ENCODE results near the gene ARMS2. TPM values are rescaled to one million over a fixed set of nuclear protein-coding genes. Genes with fewer than 3 reads are reported as not detected.

The ARMS2 gene
- total RNA-seq, 1 donor from 2014 or later = not detected

DNA sequence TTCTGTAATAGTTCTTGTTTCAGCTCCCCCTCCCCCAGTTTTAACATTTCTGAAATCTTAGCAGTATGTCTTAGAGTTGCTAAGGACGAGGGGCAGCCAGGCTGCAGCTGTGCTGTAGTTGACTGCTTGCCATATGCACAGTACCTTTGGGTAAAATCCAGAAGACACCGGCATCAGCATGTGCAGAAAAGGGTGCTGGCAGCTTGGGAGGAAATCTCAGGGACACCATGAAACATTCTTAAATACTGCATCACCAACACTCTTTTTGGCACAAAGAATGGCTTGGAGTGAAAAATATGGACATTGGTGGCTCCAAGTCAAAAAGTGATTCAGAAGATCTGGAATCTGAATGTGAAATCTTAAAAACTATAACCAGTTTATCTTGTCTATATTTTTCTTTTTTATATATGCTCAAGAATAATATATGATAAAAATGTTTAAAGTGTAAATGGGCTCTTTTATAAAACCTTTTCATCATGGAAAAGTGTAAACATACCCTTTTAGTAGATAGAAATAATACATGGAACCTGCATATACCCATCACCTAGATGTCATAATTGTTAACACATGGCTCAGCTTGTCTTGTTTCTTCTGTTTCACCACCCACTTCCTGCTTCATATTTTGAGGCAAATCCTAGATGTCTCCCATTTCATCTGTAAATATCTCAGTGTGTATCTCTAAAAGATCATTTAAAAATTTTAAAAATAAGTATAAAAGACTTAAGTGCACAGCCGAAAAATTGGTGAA, 34.4 kb upstream of the ARMS2 start:
- peaks cover 49% of the 10 kb centered on the region for H3K4me1 ChIP-seq
- no peaks in the 10 kb centered on the region for H3K27me3 ChIP-seq
- no peak for DNase-seq
- no peaks in the 10 kb centered on the region for H3K9me3 ChIP-seq
- TF ChIP-seq, protein P1, sequence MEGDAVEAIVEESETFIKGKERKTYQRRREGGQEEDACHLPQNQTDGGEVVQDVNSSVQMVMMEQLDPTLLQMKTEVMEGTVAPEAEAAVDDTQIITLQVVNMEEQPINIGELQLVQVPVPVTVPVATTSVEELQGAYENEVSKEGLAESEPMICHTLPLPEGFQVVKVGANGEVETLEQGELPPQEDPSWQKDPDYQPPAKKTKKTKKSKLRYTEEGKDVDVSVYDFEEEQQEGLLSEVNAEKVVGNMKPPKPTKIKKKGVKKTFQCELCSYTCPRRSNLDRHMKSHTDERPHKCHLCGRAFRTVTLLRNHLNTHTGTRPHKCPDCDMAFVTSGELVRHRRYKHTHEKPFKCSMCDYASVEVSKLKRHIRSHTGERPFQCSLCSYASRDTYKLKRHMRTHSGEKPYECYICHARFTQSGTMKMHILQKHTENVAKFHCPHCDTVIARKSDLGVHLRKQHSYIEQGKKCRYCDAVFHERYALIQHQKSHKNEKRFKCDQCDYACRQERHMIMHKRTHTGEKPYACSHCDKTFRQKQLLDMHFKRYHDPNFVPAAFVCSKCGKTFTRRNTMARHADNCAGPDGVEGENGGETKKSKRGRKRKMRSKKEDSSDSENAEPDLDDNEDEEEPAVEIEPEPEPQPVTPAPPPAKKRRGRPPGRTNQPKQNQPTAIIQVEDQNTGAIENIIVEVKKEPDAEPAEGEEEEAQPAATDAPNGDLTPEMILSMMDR (IDR thresholded peaks at IDR 0.05) = no peak
- no peak overlapping the region for H3K27ac ChIP-seq
- H3K4me3 ChIP-seq = no peak overlapping the region
- H3K36me3 ChIP-seq = peaks cover 15% of the 10 kb centered on the region
- intact Hi-C loops (cut with DNase I) = no loop called here
- ATAC-seq = no peak

DNA sequence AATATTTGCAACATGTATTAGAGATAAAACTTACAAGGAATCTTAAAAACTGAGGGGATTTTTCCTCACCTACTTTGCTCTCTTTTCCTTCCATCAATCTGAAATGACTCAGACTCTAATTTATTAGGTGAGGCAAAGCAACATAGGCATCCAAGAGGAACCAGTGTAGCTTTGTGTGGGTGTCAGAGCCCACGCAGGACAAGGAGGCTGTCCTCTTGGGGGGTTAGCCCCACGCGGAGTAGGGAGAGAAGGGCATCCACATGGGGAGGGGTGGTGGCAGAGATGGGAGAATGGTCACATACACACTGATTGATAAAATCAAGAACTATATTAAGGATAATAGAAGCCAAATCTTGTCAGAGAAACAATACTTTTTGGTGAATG, 33.8 kb upstream of the ARMS2 start:
- Histone ChIP-seq H3K9me3 (no peaks in the 10 kb centered on the region), H3K36me3 (peaks cover 17% of the 10 kb centered on the region), H3K4me3 (no peak overlapping the region), H3K27ac (no peak overlapping the region), H3K4me1 (peaks cover 49% of the 10 kb centered on the region), H3K27me3 (no peaks in the 10 kb centered on the region)
- DNase-seq (no peak), ATAC-seq (no peak)
- intact Hi-C loops (cut with DNase I) = no loop called here
- TF ChIP-seq, protein P1 (IDR thresholded peaks at IDR 0.05) = no peak

DNA sequence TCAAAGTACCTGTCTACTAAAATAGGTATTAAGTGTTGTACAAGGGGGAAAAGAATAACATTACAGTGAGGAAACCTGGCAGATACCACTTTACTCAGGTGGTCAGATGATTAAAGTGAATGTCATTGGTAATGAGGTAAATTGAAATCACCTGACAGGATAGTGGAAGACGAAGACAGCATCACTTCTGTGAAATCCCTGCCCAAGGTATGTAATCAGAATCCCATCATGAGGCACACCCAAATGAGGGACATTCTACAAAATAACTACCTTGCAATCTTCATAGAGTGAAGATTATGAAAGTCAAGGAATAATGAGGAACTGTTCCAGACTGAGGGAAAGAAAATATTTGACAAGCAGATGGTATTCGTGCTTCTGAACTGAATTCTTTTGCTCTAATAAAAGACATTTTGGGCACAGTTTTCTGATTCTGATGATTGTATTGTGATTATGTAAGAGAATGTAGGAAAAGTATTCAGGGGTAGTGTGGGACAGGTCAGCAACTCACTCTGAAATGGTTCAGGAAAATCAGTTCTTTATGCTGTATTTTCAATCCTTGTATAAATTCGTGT, 33.3 kb upstream of the ARMS2 start:
- ATAC-seq = no peak

DNA sequence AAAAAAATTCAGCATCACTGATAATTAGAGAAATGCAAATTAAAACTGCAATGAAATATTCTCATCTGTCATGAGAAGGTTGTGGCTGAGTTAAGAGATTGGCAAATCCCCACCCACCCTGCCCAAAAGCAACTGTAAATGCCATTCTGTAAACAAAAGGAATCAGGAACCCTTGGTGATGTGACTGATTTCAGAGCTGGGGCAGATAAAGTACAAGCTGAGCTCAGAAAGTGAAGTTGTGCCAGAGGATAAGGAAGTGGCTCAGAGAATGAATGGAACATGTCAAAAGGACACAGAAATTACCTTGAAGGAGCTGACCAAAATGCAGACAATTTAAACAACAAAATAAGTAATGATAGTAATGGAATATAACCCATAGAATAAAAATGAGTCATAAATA, 32.7 kb upstream of the ARMS2 start:
- ATAC-seq (peak; percentile 53), DNase-seq (no peak)
- Histone ChIP-seq H3K27me3 (no peaks in the 10 kb centered on the region), H3K4me1 (peaks cover 45% of the 10 kb centered on the region), H3K36me3 (peaks cover 17% of the 10 kb centered on the region), H3K4me3 (no peak overlapping the region), H3K27ac (no peak overlapping the region), H3K9me3 (no peaks in the 10 kb centered on the region)
- TF ChIP-seq, protein P1 (IDR thresholded peaks at IDR 0.05) = no peak
- intact Hi-C loops (cut with DNase I) = no loop called here

More for the DNA sequence above, 33.3 kb upstream of the ARMS2 start:
- no peak overlapping the region for H3K27ac ChIP-seq
- no peaks in the 10 kb centered on the region for H3K27me3 ChIP-seq
- no peak overlapping the region for H3K4me3 ChIP-seq
- no peak for DNase-seq
- H3K4me1 ChIP-seq = peaks cover 49% of the 10 kb centered on the region
- TF ChIP-seq, protein P1 (IDR thresholded peaks at IDR 0.05) = no peak
- no peaks in the 10 kb centered on the region for H3K9me3 ChIP-seq
- intact Hi-C loops (cut with DNase I) = no loop called here
- H3K36me3 ChIP-seq = peaks cover 17% of the 10 kb centered on the region

DNA sequence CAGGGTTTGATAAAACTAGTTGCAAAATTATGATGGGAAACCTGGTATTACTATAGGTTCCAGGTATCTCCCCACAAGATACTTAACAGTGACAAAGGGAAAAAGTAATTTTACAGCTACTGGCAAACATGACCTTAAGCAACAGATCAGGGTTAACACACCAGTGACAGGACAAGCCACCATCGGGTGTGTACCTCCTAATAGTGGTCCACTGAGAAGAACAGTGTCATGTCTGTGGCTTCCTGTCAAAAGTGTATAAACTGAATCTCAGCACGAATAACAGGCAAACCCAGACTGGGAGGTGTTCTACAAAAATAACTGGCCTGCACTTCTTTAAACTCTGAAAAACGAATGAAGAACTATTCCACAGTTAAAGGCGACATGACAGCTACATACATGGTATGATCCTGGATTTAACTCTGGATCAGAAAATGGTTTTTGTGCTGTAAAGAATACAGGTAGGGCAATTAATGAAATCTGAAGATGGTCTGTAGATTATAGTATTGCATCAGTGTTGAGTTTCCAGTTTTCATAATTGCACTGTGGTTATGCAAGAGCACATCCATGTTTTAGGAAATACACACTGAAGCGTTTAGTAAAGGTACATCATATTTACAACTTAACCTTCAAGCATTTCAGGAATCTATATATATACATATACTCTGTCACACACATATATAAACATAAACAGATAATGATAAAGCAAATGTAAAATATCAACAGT, 32.0 kb upstream of the ARMS2 start:
- DNase-seq (no peak), ATAC-seq (peak; percentile 50)
- H3K36me3 ChIP-seq = peaks cover 17% of the 10 kb centered on the region
- H3K27ac ChIP-seq = peak overlapping the region; percentile 3
- H3K27me3 ChIP-seq = no peaks in the 10 kb centered on the region
- H3K4me1 ChIP-seq = peaks cover 40% of the 10 kb centered on the region
- intact Hi-C loops (cut with DNase I) = no loop called here
- H3K4me3 ChIP-seq = no peak overlapping the region
- no peaks in the 10 kb centered on the region for H3K9me3 ChIP-seq
- TF ChIP-seq, protein P1 (IDR thresholded peaks at IDR 0.05) = no peak
